Measurements from ENCODE around the gene CYP2B6.

- no peak for TF ChIP-seq EZH2 (IDR thresholded peaks at IDR 0.05; ENCODE audit: borderline replicate concordance, insufficient read depth, low read depth, low read length, poor library complexity, severe bottlenecking)
- TF ChIP-seq, protein P1, sequence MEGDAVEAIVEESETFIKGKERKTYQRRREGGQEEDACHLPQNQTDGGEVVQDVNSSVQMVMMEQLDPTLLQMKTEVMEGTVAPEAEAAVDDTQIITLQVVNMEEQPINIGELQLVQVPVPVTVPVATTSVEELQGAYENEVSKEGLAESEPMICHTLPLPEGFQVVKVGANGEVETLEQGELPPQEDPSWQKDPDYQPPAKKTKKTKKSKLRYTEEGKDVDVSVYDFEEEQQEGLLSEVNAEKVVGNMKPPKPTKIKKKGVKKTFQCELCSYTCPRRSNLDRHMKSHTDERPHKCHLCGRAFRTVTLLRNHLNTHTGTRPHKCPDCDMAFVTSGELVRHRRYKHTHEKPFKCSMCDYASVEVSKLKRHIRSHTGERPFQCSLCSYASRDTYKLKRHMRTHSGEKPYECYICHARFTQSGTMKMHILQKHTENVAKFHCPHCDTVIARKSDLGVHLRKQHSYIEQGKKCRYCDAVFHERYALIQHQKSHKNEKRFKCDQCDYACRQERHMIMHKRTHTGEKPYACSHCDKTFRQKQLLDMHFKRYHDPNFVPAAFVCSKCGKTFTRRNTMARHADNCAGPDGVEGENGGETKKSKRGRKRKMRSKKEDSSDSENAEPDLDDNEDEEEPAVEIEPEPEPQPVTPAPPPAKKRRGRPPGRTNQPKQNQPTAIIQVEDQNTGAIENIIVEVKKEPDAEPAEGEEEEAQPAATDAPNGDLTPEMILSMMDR (IDR thresholded peaks at IDR 0.05), result no peak
Observed at GRCh38 chr19:40989453-40989852, 1.6 kb upstream of the CYP2B6 start.

Measured in B cell (primary cell).